H1 (cell line): Measurements from ENCODE around the gene AGPS. TPM values are rescaled to one million over a fixed set of nuclear protein-coding genes. Genes with fewer than 3 reads are reported as not detected.

Source experiments
- CTCF ChIA-PET: fragments of 300-600 bp; sonication (Branson Sonifier 250); formaldehyde crosslinking; loops from one replicate; lab custom pipeline; 2021; ENCODE audit not compliant: partially characterized antibody; lab: Charles Lee
- POLR2A ChIA-PET: fragments of 300-600 bp; sonication (Branson Sonifier 250); formaldehyde crosslinking; loops from one replicate; lab custom pipeline; 2021; ENCODE audit warnings: inconsistent platforms; ENCODE audit not compliant: partially characterized antibody; lab: Charles Lee
- DNase-seq, 2 experiments: peaks; one replicate each; pipeline versions ENCODE4 v3.0.0 to v3.0.0-alpha.2; 2010 to 2022; ENCODE audit warnings: low spot score in 2 of 2, low read depth in 1 of 2, mixed read lengths in 1 of 2
- FAIRE-seq: peaks from 2 replicates; lab custom pipeline; 2011; peaks lifted over from hg19 to GRCh38; lab: Jason Lieb, UNC
- H2AFZ ChIP-seq: 2 replicates; pipeline ENCODE4 v1.8.1; 2012; ENCODE audit warnings: low read length, inconsistent platforms
- H2AK5ac ChIP-seq: 2 replicates; pipeline ENCODE4 v1.6.1; 2013; ENCODE audit warnings: low read depth, low read length
- H2BK120ac ChIP-seq: replicated peaks from 2 replicates; pipeline ENCODE3; 2013; ENCODE audit warnings: low read depth, low read length, inconsistent platforms
- H2BK12ac ChIP-seq: 2 replicates; pipeline ENCODE4 v1.6.1; 2013; ENCODE audit warnings: low read depth, low read length
- H2BK15ac ChIP-seq: 2 replicates; pipeline ENCODE4 v1.6.1; 2013; ENCODE audit warnings: low read length
- H2BK20ac ChIP-seq: 2 replicates; pipeline ENCODE4 v1.6.1; 2013; ENCODE audit warnings: low read length
- H2BK5ac ChIP-seq: 2 replicates; pipeline ENCODE4 v1.6.1; 2013; ENCODE audit warnings: low read depth, low read length
- H3K14ac ChIP-seq: 2 replicates; pipeline ENCODE4 v1.6.1; 2013; ENCODE audit warnings: inconsistent platforms; ENCODE audit not compliant: insufficient read length
- H3K18ac ChIP-seq: 2 replicates; pipeline ENCODE4 v1.6.1; 2013; ENCODE audit warnings: low read length; ENCODE audit errors: extremely low read depth
- H3K23ac ChIP-seq: 2 replicates; pipeline ENCODE4 v1.6.1; 2013; ENCODE audit warnings: inconsistent platforms; ENCODE audit not compliant: insufficient read length
- H3K23me2 ChIP-seq: 2 replicates; pipeline ENCODE4 v1.6.1; 2013; ENCODE audit warnings: low read depth, low read length
- H3K27ac ChIP-seq: 2 replicates; pipeline ENCODE4 v1.6.1; 2011; ENCODE audit warnings: low read depth, low read length, inconsistent platforms
- H3K27me3 ChIP-seq, 4 experiments: replicated peaks in 1 of 4; 1 replicate in 1 of 4; 2 replicates in 3 of 4; pipeline versions ENCODE4 v1.6.1 to v1.8.1; 2011 to 2013; ENCODE audit warnings: low read length in 3 of 4, mild to moderate bottlenecking in 3 of 4, inconsistent platforms in 2 of 4, mixed read lengths in 2 of 4, moderate library complexity in 1 of 4; ENCODE audit not compliant: control insufficient read depth in 3 of 4, insufficient read depth in 3 of 4; ENCODE audit errors: extremely low read depth in 1 of 4
- H3K36me3 ChIP-seq, 4 experiments: 2 replicates each; pipeline versions ENCODE4 v1.6.1 to v1.8.1; 2011 to 2013; ENCODE audit warnings: mild to moderate bottlenecking in 4 of 4, low read length in 3 of 4, moderate library complexity in 2 of 4, control low read depth in 1 of 4, inconsistent platforms in 1 of 4; ENCODE audit not compliant: insufficient read depth in 4 of 4, control insufficient read depth in 2 of 4
- H3K4ac ChIP-seq: replicated peaks from 2 replicates; pipeline ENCODE3; 2013; ENCODE audit warnings: low read length, low read depth, mixed read lengths, inconsistent platforms; ENCODE audit not compliant: insufficient read length
- H3K4me1 ChIP-seq, 4 experiments: replicated peaks in 1 of 4; 1 replicate in 1 of 4; 2 replicates in 3 of 4; pipeline versions ENCODE4 v1.6.1 to v1.8.1; 2011 to 2013; ENCODE audit warnings: low read length in 3 of 4, inconsistent platforms in 2 of 4, mixed read lengths in 1 of 4; ENCODE audit not compliant: insufficient read depth in 4 of 4, control insufficient read depth in 3 of 4
- H3K4me2 ChIP-seq, 2 experiments: 2 replicates each; pipeline versions ENCODE4 v1.6.1 to v1.8.1; 2011 to 2013; ENCODE audit warnings: low read depth in 2 of 2, low read length in 2 of 2, control low read depth in 1 of 2, inconsistent platforms in 1 of 2, mild to moderate bottlenecking in 1 of 2; ENCODE audit not compliant: insufficient read depth in 1 of 2
- H3K4me3 ChIP-seq, 4 experiments: fragments of 200-600, 300-600 bp in 1 of 4; sonication (generic), shearing (Covaris generic), sonication (Bioruptor Twin) in 1 of 4; 2 replicates each; pipeline versions ENCODE4 v1.5.1 to v1.8.1; 2011 to 2016; ENCODE audit warnings: low read length in 4 of 4, low read depth in 3 of 4, control low read depth in 2 of 4, inconsistent platforms in 2 of 4, mild to moderate bottlenecking in 2 of 4, mixed read lengths in 1 of 4, moderate library complexity in 1 of 4; ENCODE audit not compliant: insufficient read depth in 2 of 4; ENCODE audit errors: extremely low read depth in 1 of 4
- H3K56ac ChIP-seq: replicated peaks from 2 replicates; pipeline ENCODE3; 2013; ENCODE audit warnings: low read depth, mild to moderate bottlenecking, mixed read lengths, low read length, inconsistent platforms; ENCODE audit not compliant: insufficient read length
- H3K79me1 ChIP-seq: 2 replicates; pipeline ENCODE4 v1.6.1; 2013; ENCODE audit warnings: low read depth, low read length, control low read depth
- H3K79me2 ChIP-seq, 2 experiments: 2 replicates each; pipeline versions ENCODE4 v1.6.1 to v1.8.1; 2012 to 2013; ENCODE audit warnings: low read length in 2 of 2, mild to moderate bottlenecking in 2 of 2, inconsistent platforms in 1 of 2; ENCODE audit not compliant: insufficient read depth in 2 of 2, control insufficient read depth in 1 of 2
- H3K9ac ChIP-seq, 4 experiments: replicated peaks in 1 of 4; 1 replicate in 1 of 4; 2 replicates in 3 of 4; pipeline versions ENCODE4 v1.6.1 to v1.8.1; 2011 to 2013; ENCODE audit warnings: low read depth in 3 of 4, low read length in 3 of 4, control low read depth in 2 of 4, mild to moderate bottlenecking in 2 of 4, moderate library complexity in 2 of 4, inconsistent platforms in 1 of 4; ENCODE audit errors: extremely low read depth in 1 of 4
- H3K9me3 ChIP-seq, 2 experiments: 2 replicates each; pipeline versions ENCODE4 v1.6.1 to v1.8.1; 2012 to 2013; ENCODE audit warnings: mild to moderate bottlenecking in 2 of 2, moderate library complexity in 2 of 2, control low read depth in 1 of 2, inconsistent platforms in 1 of 2, low read depth in 1 of 2, low read length in 1 of 2, mixed read lengths in 1 of 2; ENCODE audit not compliant: insufficient read depth in 2 of 2
- H4K20me1 ChIP-seq, 2 experiments: replicated peaks in 1 of 2; 2 replicates each; pipeline versions ENCODE3 to v1.8.1; 2011 to 2013; ENCODE audit warnings: inconsistent platforms in 2 of 2, low read length in 2 of 2, mild to moderate bottlenecking in 1 of 2; ENCODE audit not compliant: insufficient read depth in 2 of 2, control insufficient read depth in 1 of 2
- H4K5ac ChIP-seq: 2 replicates; pipeline ENCODE4 v1.6.1; 2013; ENCODE audit warnings: low read length, low read depth, mixed read lengths, inconsistent platforms; ENCODE audit not compliant: insufficient read length
- H4K8ac ChIP-seq: 2 replicates; pipeline ENCODE4 v1.8.0; 2013; ENCODE audit warnings: mild to moderate bottlenecking, moderate library complexity, low read length, inconsistent platforms; ENCODE audit not compliant: insufficient read depth; ENCODE audit errors: extremely low read depth
- H4K91ac ChIP-seq: replicated peaks from 2 replicates; pipeline ENCODE3; 2013; ENCODE audit warnings: low read length, mixed read lengths, inconsistent platforms; ENCODE audit not compliant: insufficient read length
- BACH1 ChIP-seq: IDR thresholded peaks from 2 replicates; pipeline ENCODE4 v1.6.1; 2012; ENCODE audit warnings: low read length, improper control_type of control experiment
- CBX8 ChIP-seq: fragments of 300-800, 300-1000 bp; sonication (generic); IDR thresholded peaks from 2 replicates; pipeline ENCODE4 v1.7.1; 2016; ENCODE audit warnings: low read depth, low read length, borderline replicate concordance
- CHD1 ChIP-seq: IDR thresholded peaks from 2 replicates; pipeline ENCODE4 v1.6.1; 2012; ENCODE audit warnings: low read depth, low read length, improper control_type of control experiment
- EGR1 ChIP-seq: IDR thresholded peaks from 2 replicates; pipeline ENCODE4 v1.6.1; 2011; ENCODE audit warnings: low read depth, low read length, borderline replicate concordance
- HDAC6 ChIP-seq: IDR thresholded peaks from one replicate; pipeline ENCODE4 v1.7.1; 2012; ENCODE audit warnings: low read depth, mild to moderate bottlenecking, inconsistent platforms, low read length, moderate library complexity
- JUN ChIP-seq: IDR thresholded peaks from 2 replicates; pipeline ENCODE4 v1.6.1; 2011; ENCODE audit warnings: low read depth, mild to moderate bottlenecking, improper control_type of control experiment, low read length
- RBBP5 ChIP-seq: IDR thresholded peaks from 2 replicates; pipeline ENCODE4 v1.7.1; 2012; ENCODE audit warnings: low read depth, mild to moderate bottlenecking, inconsistent platforms, low read length, moderate library complexity, borderline replicate concordance
- SIX5 ChIP-seq: IDR thresholded peaks from 2 replicates; pipeline ENCODE4 v1.6.1; 2011; ENCODE audit warnings: mild to moderate bottlenecking, low read depth, low read length
- SP1 ChIP-seq: IDR thresholded peaks from 2 replicates; pipeline ENCODE4 v1.6.1; 2011; ENCODE audit warnings: low read depth, low read length
- SP4 ChIP-seq: IDR thresholded peaks from 2 replicates; pipeline ENCODE4 v1.6.1; 2012; ENCODE audit warnings: low read length, inconsistent platforms
- SRF ChIP-seq: IDR thresholded peaks from 2 replicates; pipeline ENCODE4 v1.6.1; 2011; ENCODE audit warnings: mild to moderate bottlenecking, low read depth, low read length, moderate library complexity
- SUZ12 ChIP-seq: fragments of 200-600 bp; sonication (generic); IDR thresholded peaks from 2 replicates; pipeline ENCODE4 v1.6.1; 2012; ENCODE audit warnings: mild to moderate bottlenecking, inconsistent platforms, low read length, moderate library complexity, mixed read lengths
- WGBS, 2 experiments: shearing (Covaris generic) in 1 of 2; methylation state at CpG; one replicate each; pipeline versions ENCODE4 v1.1.6 to v1.1.7; 2013 to 2015; ENCODE audit warnings: low lambda C conversion rate in 2 of 2, mixed read lengths in 2 of 2, inconsistent platforms in 1 of 2, low coverage in 1 of 2, missing lambda C conversion rate in 1 of 2; ENCODE audit not compliant: insufficient replicate concordance in 2 of 2, insufficient coverage in 1 of 2, insufficient read length in 1 of 2; ENCODE audit errors: extremely low coverage in 1 of 2, missing lambda C conversion rate in 1 of 2; 5-methylcytosine and 5-hydroxymethylcytosine counted together
- polyA plus RNA-seq, 7 experiments: library from polyadenylated mRNA; depleted of rRNA in 3 of 7; stranded (reverse) in 5 of 7; unstranded in 2 of 7; fragments of >200 nt in 5 of 7; fragments of 200-250 nt in 2 of 7; gene quantifications; 1 replicate in 5 of 7; 2 replicates in 1 of 7; 4 replicates in 1 of 7; pipeline versions ENCODE4 v1.2.1 to v1.2.3, GENCODE V29; 2011 to 2013; ENCODE audit warnings: missing spikeins in 2 of 7, mixed read lengths in 2 of 7
- total RNA-seq: library from RNA; stranded (reverse); fragmentation: NEBNext Ultra II Directional; extraction: Animal tissue kit (Norgen Biotek cat#: 25700); gene quantifications from 2 replicates; pipeline ENCODE4 v1.2.1, GENCODE V29; 2021
- TF ChIP-seq, protein P1 (sequence below): IDR thresholded peaks from 2 replicates; pipeline ENCODE4 v1.6.1; 2011; ENCODE audit warnings: low read length, improper control_type of control experiment
- TF ChIP-seq, protein P2 (sequence below): IDR thresholded peaks from 2 replicates; pipeline ENCODE4 v1.6.1; 2012; ENCODE audit warnings: inconsistent platforms

AGPS gene
- total and polyA plus RNA-seq, 2 of the 8 experiments (the other 6 are each of a cell fraction or from before 2014, with no cell fraction given) = 7.3 to 57.8 TPM

DNA sequence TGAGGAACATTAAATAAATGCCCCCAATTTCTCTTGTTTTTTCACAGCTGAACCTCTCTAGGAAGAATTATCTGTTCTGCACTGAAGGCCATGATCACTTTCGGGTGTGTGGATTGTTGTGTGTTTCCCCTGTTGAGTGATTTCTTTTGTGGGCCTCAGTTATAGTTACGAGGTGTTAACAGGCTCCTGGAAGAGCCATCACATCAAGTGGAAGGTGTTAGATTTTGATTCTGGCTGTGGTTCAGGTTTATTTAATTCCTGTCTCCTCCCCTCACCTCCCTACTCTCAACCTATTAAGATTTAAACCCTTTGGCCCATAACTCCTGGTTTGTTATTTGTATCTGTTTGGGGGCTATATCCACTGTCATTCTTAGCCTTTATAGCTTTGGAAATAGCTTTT lies 182.8 kb downstream of the AGPS start:
- Histone ChIP-seq H3K27ac (no peak overlapping the region), H2BK120ac (no peak overlapping the region), H2BK20ac (no peak overlapping the region), H2BK15ac (no peak overlapping the region), H3K4ac (no peak overlapping the region), H3K27me3 (no peaks in the 10 kb centered on the region), H3K4me1 (no peaks in the 10 kb centered on the region), H4K20me1 (no peaks in the 10 kb centered on the region), H3K9me3 (no peaks in the 10 kb centered on the region), H3K9ac (no peak overlapping the region), H4K8ac (no peak overlapping the region), H3K56ac (no peak overlapping the region), H2AFZ (no peak overlapping the region), H3K23me2 (no peaks in the 10 kb centered on the region), H2AK5ac (no peak overlapping the region), H3K23ac (no peak overlapping the region), H3K4me3 (no peak overlapping the region), H3K4me2 (no peak overlapping the region), H3K79me1 (no peaks in the 10 kb centered on the region), H2BK12ac (no peak overlapping the region), H2BK5ac (no peak overlapping the region), H3K18ac (no peak overlapping the region), H3K36me3 (no peaks in the 10 kb centered on the region), H4K91ac (no peak overlapping the region), H4K5ac (no peak overlapping the region), H3K79me2 (no peaks in the 10 kb centered on the region), H3K14ac (no peak overlapping the region)
- ChIA-PET POLR2A (no interaction called here), CTCF (no interaction called here)
- WGBS, 2 experiments = 94% methylated on average over 2 of the region's 2 CpGs; no CpG with 5 or more reads in 1 of the 2 experiments
- DNase-seq (no peak), FAIRE-seq (no peak)
- TF ChIP-seq EGR1 = no peak
- TF ChIP-seq CBX8 = no peak
- TF ChIP-seq, protein P1, sequence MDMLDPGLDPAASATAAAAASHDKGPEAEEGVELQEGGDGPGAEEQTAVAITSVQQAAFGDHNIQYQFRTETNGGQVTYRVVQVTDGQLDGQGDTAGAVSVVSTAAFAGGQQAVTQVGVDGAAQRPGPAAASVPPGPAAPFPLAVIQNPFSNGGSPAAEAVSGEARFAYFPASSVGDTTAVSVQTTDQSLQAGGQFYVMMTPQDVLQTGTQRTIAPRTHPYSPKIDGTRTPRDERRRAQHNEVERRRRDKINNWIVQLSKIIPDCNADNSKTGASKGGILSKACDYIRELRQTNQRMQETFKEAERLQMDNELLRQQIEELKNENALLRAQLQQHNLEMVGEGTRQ = no peak
- no peak for TF ChIP-seq SIX5
- TF ChIP-seq JUN = no peak
- TF ChIP-seq SP4 = no peak
- TF ChIP-seq, protein P2, sequence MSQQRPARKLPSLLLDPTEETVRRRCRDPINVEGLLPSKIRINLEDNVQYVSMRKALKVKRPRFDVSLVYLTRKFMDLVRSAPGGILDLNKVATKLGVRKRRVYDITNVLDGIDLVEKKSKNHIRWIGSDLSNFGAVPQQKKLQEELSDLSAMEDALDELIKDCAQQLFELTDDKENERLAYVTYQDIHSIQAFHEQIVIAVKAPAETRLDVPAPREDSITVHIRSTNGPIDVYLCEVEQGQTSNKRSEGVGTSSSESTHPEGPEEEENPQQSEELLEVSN = no peak
- no peak for TF ChIP-seq CHD1
- no peak for TF ChIP-seq BACH1
- no peak for TF ChIP-seq SUZ12
- no peak for TF ChIP-seq SP1
- no peak for TF ChIP-seq HDAC6
- no peak for TF ChIP-seq RBBP5
- no peak for TF ChIP-seq SRF
